Sigmoid colon (tissue), 7 donors: ENCODE results near the gene ABCC8. TPM values are rescaled to one million over a fixed set of nuclear protein-coding genes. Genes with fewer than 3 reads are reported as not detected.

ENCODE experiments used
- DNase-seq: peaks from one replicate; pipeline ENCODE4 v3.0.0-alpha.2; 2019
- H3K27ac ChIP-seq, 4 donors: fragments of 200-600 bp; sonication (generic); one replicate each; pipeline ENCODE4 v1.5.1; 2016 to 2019; ENCODE audit warnings: mild to moderate bottlenecking in 1 of 4
- H3K27me3 ChIP-seq, 3 donors: fragments of 200-600 bp; sonication (generic); one replicate each; pipeline ENCODE4 v1.5.1; 2019; ENCODE audit warnings: mild to moderate bottlenecking in 1 of 3
- H3K36me3 ChIP-seq, 4 donors: fragments of 200-600 bp; sonication (generic); one replicate each; pipeline ENCODE4 v1.5.1; 2016 to 2019
- H3K4me1 ChIP-seq, 4 donors: fragments of 200-600 bp; sonication (generic); one replicate each; pipeline ENCODE4 v1.5.1; 2017 to 2019
- H3K4me3 ChIP-seq, 4 donors: fragments of 200-600 bp; sonication (generic); one replicate each; pipeline ENCODE4 v1.5.1; 2017 to 2019; ENCODE audit warnings: mild to moderate bottlenecking in 2 of 4, moderate library complexity in 1 of 4
- H3K9me3 ChIP-seq, 4 donors: fragments of 200-600 bp in 3 of 4; sonication (generic) in 3 of 4; one replicate each; pipeline versions ENCODE4 v1.5.1 to v1.6.1; 2013 to 2019
- EP300 ChIP-seq, 4 donors: sonication (generic); formaldehyde crosslinking; IDR thresholded peaks; one replicate each; pipeline ENCODE4 v1.6.1; 2017; ENCODE audit warnings: antibody characterized with exemption in 4 of 4
- POLR2A ChIP-seq, 2 donors: fragments of 450-650 bp; IDR thresholded peaks; one replicate each; pipeline ENCODE4 v1.6.1; 2016; ENCODE audit warnings: antibody characterized with exemption in 2 of 2, mild to moderate bottlenecking in 2 of 2, moderate library complexity in 2 of 2
- POLR2AphosphoS5 ChIP-seq, 4 donors: sonication (generic); formaldehyde crosslinking; IDR thresholded peaks; one replicate each; pipeline ENCODE4 v1.6.1; 2017; ENCODE audit warnings: antibody characterized with exemption in 4 of 4
- WGBS, 2 donors: extraction: QIAGEN DNeasy Blood & Tissue Kit; methylation state at CpG; one replicate each; pipeline ENCODE4 v1.1.7; 2013; 5-methylcytosine and 5-hydroxymethylcytosine counted together
- intact Hi-C: fragments of 100-400 bp; cut with DNase I; formaldehyde crosslinking; loops from one replicate; pipeline ENCODE4 v1.15.1; 2023
- polyA plus RNA-seq, 3 donors: library from polyadenylated mRNA; stranded (reverse); fragments of 200-250 nt; gene quantifications; one replicate each; pipeline ENCODE4 v1.2.3, GENCODE V29; 2013
- total RNA-seq, 4 donors: library from RNA; depleted of rRNA; stranded (reverse); fragments of >200 nt; gene quantifications; one replicate each; pipeline ENCODE4 v1.1.0, GENCODE V29; 2016
- TF ChIP-seq, protein P1 (sequence below), 4 experiments: fragments of 450-650 bp in 3 of 4; fragments of 200-600 bp in 1 of 4; IDR thresholded peaks; one replicate each; pipeline ENCODE4 v1.5.1; 2016 to 2019; ENCODE audit warnings: antibody characterized with exemption in 4 of 4, mild to moderate bottlenecking in 3 of 4, moderate library complexity in 2 of 4
- donor health status: healthy with polysubstance abuse.
- donor health status: Bipolar disorder and iron deficiency.
- donor health status: healthy.

Gene ABCC8
- total and polyA plus RNA-seq, 7 donors, result 0.23 to 9.7 (median 2.6) TPM

DNA sequence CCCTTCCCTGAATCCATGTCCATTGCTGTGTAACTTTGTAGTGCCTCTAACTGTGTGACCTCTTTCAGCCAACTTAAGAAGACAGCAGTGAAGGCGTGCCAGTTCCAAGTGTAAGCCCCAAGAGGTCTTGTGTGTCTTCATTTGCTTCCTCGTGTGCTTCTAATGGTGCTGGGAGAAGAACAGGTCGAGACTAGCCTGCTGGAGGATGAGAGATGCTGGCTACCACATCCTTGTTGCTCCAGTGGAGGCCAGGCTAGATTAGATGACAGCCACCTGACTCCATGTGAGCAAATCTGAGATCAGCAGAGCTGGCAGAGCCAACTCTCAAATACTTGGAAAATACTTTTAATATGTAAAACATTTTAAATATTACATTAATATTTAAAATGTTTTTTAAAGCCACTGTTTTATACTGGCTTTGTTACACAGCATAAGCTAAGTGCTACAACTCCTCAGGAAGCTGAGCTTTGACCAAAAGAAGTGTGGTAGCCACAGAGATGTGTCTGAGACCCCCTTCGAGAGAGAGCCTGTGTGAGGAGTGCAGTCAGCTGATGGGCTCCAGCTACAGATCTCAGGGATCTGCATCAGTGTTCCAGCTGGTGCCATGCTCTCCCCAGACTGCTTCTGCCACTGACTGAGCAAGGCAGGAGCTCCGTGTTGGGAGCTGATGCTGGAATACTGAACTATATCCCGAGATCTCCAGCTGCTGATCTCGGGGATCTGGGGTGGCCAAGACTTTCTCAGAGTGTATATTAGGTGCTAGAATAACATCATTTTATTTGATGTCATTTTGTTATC lies 97.1 kb downstream of the ABCC8 start:
- H3K4me3 ChIP-seq, result no peak overlapping the region
- no peaks in the 10 kb centered on the region for H3K27me3 ChIP-seq
- H3K36me3 ChIP-seq, result no peaks in the 10 kb centered on the region
- no peak overlapping the region for H3K27ac ChIP-seq
- no peaks in the 10 kb centered on the region for H3K9me3 ChIP-seq
- intact Hi-C loops, result no loop called here
- no peak for DNase-seq
- 89 to 90% methylated on average over 7 of the region's 7 CpGs for WGBS, 2 donors
- TF ChIP-seq EP300 (IDR thresholded peaks at IDR 0.05) (no peak), POLR2A (IDR thresholded peaks at IDR 0.05) (no peak), POLR2AphosphoS5 (IDR thresholded peaks at IDR 0.05) (no peak)
- TF ChIP-seq, protein P1, sequence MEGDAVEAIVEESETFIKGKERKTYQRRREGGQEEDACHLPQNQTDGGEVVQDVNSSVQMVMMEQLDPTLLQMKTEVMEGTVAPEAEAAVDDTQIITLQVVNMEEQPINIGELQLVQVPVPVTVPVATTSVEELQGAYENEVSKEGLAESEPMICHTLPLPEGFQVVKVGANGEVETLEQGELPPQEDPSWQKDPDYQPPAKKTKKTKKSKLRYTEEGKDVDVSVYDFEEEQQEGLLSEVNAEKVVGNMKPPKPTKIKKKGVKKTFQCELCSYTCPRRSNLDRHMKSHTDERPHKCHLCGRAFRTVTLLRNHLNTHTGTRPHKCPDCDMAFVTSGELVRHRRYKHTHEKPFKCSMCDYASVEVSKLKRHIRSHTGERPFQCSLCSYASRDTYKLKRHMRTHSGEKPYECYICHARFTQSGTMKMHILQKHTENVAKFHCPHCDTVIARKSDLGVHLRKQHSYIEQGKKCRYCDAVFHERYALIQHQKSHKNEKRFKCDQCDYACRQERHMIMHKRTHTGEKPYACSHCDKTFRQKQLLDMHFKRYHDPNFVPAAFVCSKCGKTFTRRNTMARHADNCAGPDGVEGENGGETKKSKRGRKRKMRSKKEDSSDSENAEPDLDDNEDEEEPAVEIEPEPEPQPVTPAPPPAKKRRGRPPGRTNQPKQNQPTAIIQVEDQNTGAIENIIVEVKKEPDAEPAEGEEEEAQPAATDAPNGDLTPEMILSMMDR (IDR thresholded peaks at IDR 0.05), result no peak
- no peaks in the 10 kb centered on the region for H3K4me1 ChIP-seq

DNA sequence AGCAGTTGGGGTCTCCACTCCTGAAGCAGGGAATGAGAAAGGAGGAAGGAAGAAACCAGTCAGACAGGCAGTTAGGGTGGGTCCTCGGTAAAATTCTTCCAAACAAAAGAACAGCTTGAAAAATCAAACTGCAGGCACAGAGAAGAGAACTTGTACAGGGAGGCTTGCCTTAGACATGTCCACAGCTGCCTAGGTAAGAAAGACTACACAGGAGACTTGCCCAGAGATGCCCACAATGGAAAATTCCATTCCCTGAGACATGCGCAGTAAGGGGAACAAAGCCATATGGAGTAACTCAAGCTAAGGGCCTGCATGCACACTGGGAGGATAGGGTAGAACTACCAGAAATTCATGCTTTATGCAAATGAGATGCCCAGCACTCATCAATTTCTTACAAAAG lies 98.0 kb downstream of the ABCC8 start:
- no peak for DNase-seq
- intact Hi-C loops, result no loop called here
- H3K27ac ChIP-seq, result no peak overlapping the region
- no peaks in the 10 kb centered on the region for H3K4me1 ChIP-seq
- peaks cover 0 to 2% (median under 1%) of the 10 kb centered on the region in 4 donors for H3K36me3 ChIP-seq
- no peak overlapping the region for H3K4me3 ChIP-seq
- 74% methylated on average over 2 of the region's 2 CpGs for WGBS, 2 donors
- TF ChIP-seq POLR2A (IDR thresholded peaks at IDR 0.05) (no peak), EP300 (IDR thresholded peaks at IDR 0.05) (no peak), POLR2AphosphoS5 (IDR thresholded peaks at IDR 0.05) (no peak)
- TF ChIP-seq, protein P1 (IDR thresholded peaks at IDR 0.05), result no peak
- no peaks in the 10 kb centered on the region for H3K27me3 ChIP-seq
- H3K9me3 ChIP-seq, result peaks cover 0 to 6% (median under 1%) of the 10 kb centered on the region in 4 donors

DNA sequence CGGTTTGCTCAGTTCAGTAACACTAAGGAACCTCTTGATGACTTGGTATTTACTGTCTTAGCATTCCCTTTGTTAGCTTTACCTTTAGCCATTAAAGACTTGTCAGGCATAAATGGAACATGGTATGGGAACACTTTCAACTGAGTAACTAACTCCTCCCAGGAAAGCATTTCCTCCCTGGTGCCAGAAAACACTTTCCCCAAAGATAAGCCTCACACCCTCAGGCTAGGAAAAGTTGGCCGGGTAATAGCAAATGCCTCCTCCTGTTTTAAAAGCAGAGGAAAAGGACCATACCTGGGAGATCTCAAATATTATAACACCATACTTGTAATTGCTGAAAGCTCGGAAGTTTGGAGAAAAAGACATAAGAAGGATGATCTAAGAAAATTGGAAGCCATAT lies 100.2 kb downstream of the ABCC8 start:
- 90 to 93% methylated on average over 3 of the region's 3 CpGs for WGBS, 2 donors
- TF ChIP-seq POLR2AphosphoS5 (IDR thresholded peaks at IDR 0.05) (no peak), POLR2A (IDR thresholded peaks at IDR 0.05) (no peak), EP300 (IDR thresholded peaks at IDR 0.05) (no peak)
- TF ChIP-seq, protein P1 (IDR thresholded peaks at IDR 0.05), result no peak
- Histone ChIP-seq H3K36me3 (peaks cover 0 to 23% (median 15%) of the 10 kb centered on the region in 4 donors), H3K4me3 (no peak overlapping the region), H3K27me3 (no peaks in the 10 kb centered on the region), H3K4me1 (no peaks in the 10 kb centered on the region), H3K27ac (no peak overlapping the region), H3K9me3 (peaks cover 14 to 22% (median 18%) of the 10 kb centered on the region in 4 donors)
- no peak for DNase-seq
- intact Hi-C loops, result no loop called here

DNA sequence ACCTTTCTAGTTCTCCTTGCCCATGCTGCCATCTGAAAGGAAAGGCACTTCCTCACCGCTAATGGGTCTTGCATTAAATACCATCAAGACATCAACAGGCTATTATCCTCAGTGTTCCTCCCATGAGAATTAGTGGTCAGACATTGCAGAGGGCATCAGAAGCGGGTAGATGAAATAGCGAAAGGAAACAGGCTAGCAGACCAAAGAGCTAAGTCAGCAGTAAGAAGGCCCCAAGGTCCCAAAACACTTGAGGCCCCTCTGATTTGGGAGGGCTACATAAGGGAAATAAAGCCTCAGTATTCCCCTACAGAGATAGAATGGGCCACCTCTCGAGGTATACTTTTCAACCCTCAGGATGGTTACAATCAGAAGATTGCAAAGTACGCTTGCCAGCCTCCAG lies 101.1 kb downstream of the ABCC8 start:
- peaks cover 0 to 31% (median 18%) of the 10 kb centered on the region in 4 donors for H3K36me3 ChIP-seq

More for the DNA sequence above, 101.1 kb downstream of the ABCC8 start:
- intact Hi-C loops, result no loop called here
- no peak for TF ChIP-seq EP300 (IDR thresholded peaks at IDR 0.05)
- no peak for TF ChIP-seq POLR2AphosphoS5 (IDR thresholded peaks at IDR 0.05)
- no peak for TF ChIP-seq POLR2A (IDR thresholded peaks at IDR 0.05)
- TF ChIP-seq, protein P1 (IDR thresholded peaks at IDR 0.05), result no peak
- H3K27me3 ChIP-seq, result no peaks in the 10 kb centered on the region
- H3K4me3 ChIP-seq, result no peak overlapping the region
- peaks cover 20 to 31% (median 26%) of the 10 kb centered on the region in 4 donors for H3K9me3 ChIP-seq
- H3K27ac ChIP-seq, result no peak overlapping the region
- 86 to 97% methylated on average over 5 of the region's 5 CpGs for WGBS, 2 donors
- no peak for DNase-seq
- no peaks in the 10 kb centered on the region for H3K4me1 ChIP-seq
